Measurements from ENCODE around the gene CHIT1. TPM values are rescaled to one million over a fixed set of nuclear protein-coding genes. Genes with fewer than 3 reads are reported as not detected.

CHIT1 gene
- total and polyA plus RNA-seq, 2 of the 8 experiments (the other 6 are each of a cell fraction or from before 2014, with no cell fraction given) = not detected

DNA sequence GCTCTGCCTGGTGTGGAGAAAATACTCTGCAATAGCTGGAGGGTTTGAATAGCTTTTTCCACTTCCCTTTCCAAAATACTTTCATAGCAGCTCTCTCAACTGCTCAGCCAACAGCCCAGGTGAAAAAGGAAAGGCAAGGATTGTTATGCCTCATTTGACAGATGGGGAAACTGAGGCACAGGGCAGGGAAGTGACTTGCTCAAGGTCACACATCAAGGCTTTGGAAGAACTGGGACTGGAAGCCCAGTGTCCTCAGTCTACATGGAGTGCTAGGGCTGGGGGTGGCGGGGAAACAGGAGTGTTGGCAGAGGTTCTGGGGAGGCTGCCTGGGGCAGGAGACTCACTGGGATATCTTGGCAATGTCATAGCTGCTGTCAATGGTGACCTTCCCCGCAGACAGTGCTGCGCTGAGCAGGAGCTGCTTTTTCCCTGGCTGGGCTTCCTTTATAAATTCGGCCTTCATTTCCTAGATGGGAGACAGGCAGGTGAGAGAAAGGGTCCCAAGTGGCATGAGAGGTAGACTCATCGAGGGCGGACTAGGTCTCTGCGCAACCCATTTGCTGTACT, 47.0 kb downstream of the CHIT1 start (continued):
- TF ChIP-seq RAD21 (IDR thresholded peaks at IDR 0.05 in 1 of 2, conservative IDR thresholded peaks at IDR 0.05 in 1 of 2; ENCODE audit: low read depth in 2 of 2, low read length in 2 of 2) (no peak), EP300 (IDR thresholded peaks at IDR 0.05; ENCODE audit: borderline replicate concordance in 1 of 2, low read depth in 2 of 2, low read length in 2 of 2) (no peak), KDM4A (IDR thresholded peaks at IDR 0.05; ENCODE audit: low read depth, low read length, severe bottlenecking) (no peak), GTF2F1 (IDR thresholded peaks at IDR 0.05; ENCODE audit: borderline replicate concordance, low read depth, low read length) (no peak), JUND (IDR thresholded peaks at IDR 0.05; ENCODE audit: low read length) (no peak)
- TF ChIP-seq, protein P1, sequence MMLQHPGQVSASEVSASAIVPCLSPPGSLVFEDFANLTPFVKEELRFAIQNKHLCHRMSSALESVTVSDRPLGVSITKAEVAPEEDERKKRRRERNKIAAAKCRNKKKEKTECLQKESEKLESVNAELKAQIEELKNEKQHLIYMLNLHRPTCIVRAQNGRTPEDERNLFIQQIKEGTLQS (IDR thresholded peaks at IDR 0.05; ENCODE audit: insufficient read depth, low read depth, low read length) = no peak

Data from H1 (cell line).